Choroid plexus epithelial cell (primary cell): Measurements from ENCODE around the gene MPPED1.

ENCODE experiments used
- DNase-seq: peaks from one replicate; pipeline ENCODE4 v3.0.0-alpha.2; 2010; ENCODE audit warnings: low read depth
- H3K4me3 ChIP-seq: 2 replicates; pipeline ENCODE4 v1.5.1; 2011; ENCODE audit warnings: low read depth, mild to moderate bottlenecking, control low read depth, low read length, moderate library complexity
- TF ChIP-seq, protein P1 (sequence below): conservative IDR thresholded peaks from 2 replicates; pipeline ENCODE4 v1.5.1; 2011; ENCODE audit warnings: low read depth, mild to moderate bottlenecking, control low read depth, inconsistent platforms, low read length, moderate library complexity

The MPPED1 gene

DNA sequence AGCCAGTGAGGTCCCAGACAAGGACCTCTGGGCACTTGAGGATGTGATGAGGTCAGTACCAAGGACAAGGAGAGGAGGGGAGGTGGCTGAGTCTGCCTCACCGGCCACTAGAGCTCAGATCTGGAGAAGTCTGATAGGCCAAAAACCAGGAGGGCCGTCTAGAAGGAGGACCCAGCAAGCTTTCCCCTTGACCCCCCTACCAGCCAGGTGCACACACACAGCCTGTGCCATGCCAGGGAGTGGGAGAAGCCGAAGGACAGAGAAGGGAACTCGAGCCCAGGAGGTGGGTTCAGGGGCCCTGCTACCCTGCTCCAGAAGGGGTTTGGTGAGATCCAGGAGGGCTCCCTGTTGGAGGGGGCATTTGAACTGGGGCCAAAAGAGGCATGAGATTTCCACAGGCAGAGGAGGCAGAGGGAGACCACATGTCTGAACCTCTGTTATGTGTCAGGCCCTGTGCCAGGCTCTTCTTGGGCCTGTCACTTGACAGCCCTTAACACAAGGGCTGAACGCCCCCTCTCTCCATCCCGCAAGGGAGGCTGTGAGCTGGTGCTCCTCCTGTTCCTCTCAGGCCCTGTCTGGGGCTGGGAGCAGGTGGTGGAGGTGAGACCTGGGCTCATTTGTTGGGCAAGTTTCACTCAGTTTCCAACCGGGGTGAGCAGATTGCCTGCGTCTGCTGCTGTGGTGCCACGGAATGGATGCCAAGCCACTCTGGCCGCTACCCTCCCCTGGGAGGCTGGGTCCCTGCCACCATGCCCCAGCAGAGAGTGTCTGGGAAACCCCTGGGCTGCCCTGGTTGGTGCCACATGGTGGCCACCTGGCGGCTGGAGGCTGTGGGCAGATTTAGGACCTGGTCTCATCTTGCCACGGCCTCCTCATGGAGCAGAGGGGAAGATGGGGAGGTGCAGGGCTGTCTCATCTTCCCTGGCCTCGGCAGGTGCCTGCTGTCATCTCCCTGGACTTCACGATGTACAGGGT, 65.2 kb downstream of the MPPED1 start:
- TF ChIP-seq, protein P1, sequence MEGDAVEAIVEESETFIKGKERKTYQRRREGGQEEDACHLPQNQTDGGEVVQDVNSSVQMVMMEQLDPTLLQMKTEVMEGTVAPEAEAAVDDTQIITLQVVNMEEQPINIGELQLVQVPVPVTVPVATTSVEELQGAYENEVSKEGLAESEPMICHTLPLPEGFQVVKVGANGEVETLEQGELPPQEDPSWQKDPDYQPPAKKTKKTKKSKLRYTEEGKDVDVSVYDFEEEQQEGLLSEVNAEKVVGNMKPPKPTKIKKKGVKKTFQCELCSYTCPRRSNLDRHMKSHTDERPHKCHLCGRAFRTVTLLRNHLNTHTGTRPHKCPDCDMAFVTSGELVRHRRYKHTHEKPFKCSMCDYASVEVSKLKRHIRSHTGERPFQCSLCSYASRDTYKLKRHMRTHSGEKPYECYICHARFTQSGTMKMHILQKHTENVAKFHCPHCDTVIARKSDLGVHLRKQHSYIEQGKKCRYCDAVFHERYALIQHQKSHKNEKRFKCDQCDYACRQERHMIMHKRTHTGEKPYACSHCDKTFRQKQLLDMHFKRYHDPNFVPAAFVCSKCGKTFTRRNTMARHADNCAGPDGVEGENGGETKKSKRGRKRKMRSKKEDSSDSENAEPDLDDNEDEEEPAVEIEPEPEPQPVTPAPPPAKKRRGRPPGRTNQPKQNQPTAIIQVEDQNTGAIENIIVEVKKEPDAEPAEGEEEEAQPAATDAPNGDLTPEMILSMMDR = no peak
- H3K4me3 ChIP-seq = no peak overlapping the region
- no peak for DNase-seq

DNA sequence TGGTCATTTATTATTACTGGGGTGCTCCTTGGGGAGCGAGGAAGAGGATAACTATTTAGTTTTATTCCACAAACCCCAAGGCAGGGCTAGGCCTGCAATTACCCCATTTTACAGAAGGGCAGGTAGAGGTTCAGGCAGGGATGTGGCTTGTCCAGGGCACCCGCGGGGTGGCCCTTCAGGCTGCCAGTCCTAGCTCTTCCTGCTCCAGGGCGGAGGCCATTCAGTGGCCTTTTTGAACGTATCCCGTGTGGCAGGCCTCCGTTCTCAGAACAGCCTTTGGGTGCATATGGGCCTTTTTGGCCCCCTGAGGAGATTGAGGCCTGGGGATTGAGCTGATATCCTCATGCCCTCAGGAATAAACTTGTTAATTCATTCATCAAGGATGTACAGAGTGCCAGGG, 66.2 kb downstream of the MPPED1 start:
- no peak for DNase-seq
- TF ChIP-seq, protein P1 = no peak

DNA sequence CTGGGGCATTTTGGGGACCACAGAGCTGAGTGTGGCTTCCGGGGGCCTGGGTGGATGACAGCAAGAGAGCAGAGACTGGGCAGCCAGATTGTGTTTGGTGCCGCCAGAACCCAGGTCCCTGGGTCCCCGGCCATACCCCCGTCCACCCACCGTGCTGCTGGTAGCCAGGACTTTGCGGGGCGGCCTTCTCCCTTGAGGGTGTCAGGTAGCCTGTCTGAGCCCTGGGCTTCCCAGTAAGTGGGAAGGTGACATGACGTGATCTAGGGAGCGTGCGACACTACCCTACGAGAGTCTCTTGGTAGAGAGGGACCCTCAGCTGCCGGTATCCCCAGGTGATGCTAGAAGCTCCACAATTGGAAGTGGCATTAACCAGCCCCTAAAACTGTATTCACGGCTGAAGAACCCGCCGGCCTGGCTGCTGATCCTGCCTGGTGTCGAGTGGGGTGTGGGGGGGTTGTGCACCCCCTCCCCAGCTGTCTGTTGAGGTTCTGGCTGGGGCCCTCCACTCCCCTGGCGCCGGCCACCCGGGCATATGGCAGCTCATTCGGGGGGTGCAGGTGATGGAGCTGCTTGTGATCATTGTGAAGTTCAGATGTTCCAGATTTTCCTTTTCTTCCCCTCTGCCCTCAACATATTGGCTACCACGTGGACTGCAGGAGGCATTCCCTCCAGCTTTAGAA, 66.9 kb downstream of the MPPED1 start:
- TF ChIP-seq, protein P1 = no peak
- no peak overlapping the region for H3K4me3 ChIP-seq
- no peak for DNase-seq

More for the DNA sequence above, 66.2 kb downstream of the MPPED1 start:
- H3K4me3 ChIP-seq = no peak overlapping the region

DNA sequence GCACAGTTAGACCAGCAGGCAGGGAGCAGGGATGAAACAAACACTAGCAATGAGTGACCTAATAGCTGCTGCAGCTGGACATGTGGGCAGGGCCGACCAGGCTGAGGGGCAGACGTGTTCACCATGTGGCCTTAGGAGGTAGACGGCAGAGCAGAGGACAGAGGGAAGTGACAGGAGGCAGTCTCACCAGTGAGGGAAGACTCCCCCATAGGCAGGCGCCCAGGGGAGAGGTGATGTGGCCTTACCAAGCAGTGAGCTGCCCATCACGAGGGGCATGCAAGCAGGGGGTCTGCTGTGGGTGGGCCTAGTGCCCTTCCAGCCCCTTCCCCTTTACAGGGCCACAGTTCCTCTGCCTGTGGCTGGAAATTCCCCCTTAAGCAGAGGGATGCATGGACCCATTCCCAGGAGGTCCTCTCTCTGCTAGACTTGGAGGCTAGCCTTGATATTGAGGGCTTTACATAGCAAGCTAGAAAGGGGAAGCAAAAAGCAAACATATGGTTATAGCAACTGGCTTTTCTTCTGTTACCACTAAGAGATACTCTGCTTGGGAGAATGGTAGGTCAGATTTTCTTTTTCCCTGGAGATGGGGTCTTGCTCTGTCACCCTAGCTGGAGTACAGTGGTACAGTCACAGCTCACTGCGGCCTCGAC, 67.6 kb downstream of the MPPED1 start:
- TF ChIP-seq, protein P1 = no peak

DNA sequence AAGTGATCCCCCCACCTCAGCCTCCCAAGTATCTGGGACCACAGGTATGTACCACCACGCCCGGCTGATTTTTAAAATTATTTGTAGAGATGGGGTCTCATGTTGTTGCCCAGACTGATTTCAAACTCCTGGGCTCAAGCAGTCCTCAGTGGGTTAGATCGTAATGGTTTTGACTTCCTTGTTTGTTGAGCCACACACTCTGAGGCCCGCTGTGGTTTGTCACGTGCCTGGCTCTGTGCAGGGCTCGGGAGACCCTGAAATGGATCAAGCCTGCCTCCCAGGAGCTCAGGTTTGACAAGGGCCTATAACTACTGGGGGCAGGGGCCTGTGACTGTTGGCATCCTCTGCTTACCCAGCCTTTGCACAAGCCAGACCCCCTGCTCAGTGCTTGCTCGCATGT, 68.1 kb downstream of the MPPED1 start:
- TF ChIP-seq, protein P1 = no peak
- no peak for DNase-seq
- H3K4me3 ChIP-seq = no peak overlapping the region

More for the DNA sequence above, 67.6 kb downstream of the MPPED1 start:
- no peak overlapping the region for H3K4me3 ChIP-seq
- DNase-seq = no peak

DNA sequence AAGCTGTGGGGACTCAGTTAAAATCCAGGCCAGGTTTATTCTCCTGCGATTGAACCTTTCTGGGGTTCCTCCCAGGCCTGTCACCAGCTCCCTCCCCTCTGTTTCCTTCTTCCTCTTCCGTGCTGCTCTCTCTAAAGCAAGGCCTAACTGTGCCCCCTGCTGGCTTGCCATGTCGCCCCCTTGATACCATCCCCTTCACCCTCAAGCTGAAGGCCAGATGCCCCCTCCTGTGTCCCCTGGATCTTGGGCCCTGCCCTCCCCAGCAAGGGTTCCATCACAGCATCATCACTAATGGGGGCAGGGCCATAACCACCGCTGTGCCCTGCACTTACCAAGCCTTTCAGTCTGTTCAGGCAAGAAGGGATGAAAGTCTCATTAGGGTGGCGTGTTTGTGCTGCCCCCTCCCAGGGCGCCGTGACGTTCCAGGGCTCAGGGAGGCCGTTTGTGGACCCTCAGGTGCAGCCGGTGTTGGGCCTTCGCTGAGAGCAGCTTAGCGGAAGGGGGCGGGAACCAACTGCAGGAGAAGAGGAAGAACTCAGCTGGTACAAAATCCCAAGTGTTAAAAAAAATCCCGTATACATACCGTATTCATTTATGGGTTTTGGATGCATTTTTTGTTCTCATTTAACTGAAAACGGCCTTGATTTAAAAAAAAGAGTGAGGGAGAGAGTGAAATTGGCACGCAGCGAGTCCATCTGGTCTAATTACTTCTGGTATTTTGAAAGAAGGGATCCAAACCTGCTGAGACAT, 69.9 kb downstream of the MPPED1 start:
- H3K4me3 ChIP-seq = no peak overlapping the region
- TF ChIP-seq, protein P1 = no peak
- no peak for DNase-seq
